CD4-positive, alpha-beta T cell treated with Interferon alpha-2 for 1 hour (primary cell): ENCODE measurements around the gene SPINT2.

Experiments used
- DNase-seq, 2 donors: peaks; one replicate each; pipeline ENCODE4 v3.0.0-alpha.2; 2020 to 2022

Gene SPINT2

DNA sequence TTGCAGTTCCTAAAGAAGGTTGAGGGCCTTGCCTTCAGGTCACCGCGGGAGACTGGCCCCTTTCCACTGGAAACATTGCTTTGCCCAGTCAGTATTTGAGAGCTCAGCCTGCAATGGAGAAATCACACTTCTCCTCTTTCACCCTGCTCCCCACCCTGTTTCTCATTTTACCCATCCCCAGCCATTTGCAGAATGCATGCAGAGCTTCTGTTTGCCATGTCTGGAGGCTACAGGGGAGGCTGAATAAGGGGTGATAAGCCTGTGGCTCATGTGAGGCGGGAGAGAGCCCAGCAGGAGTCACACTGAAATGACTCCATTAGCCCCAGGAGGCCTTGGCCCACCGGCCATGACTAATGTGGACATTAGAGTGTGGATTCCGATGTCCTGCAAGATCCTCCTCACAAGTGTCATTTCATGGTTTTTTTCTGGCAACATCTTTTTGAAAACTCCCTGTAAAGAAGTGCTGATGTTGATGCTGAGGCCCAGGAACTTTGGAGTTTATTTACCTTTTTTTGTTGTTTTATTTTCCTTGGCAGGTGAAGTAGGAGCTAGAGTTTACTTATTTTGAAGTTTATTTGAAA lies 6.3 kb downstream of the SPINT2 start:
- DNase-seq: no peak

DNA sequence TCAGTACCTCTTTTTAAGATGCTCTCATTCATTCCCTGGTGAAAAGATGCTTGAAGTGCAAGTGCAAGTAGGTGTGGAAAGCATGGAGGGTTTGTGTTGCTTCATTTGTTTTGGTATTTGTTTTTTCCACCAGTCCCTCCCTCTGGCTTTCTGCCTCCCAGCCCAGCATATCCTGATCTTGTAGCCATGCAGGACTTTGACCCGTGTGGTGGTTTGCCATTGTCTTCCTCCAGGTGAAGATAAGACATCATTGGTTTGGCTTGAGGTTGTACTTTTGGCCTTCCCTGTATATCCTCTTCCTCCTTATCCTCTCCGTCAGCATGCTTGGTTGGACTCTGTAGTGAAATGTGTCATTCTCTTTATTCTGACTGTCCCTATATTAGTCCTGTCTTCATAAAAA lies 9.1 kb downstream of the SPINT2 start:
- DNase-seq: no peak

GRCh38 chr19:38274739-38275138 lies 10.4 kb downstream of the SPINT2 start:
- DNase-seq: no peak

DNA sequence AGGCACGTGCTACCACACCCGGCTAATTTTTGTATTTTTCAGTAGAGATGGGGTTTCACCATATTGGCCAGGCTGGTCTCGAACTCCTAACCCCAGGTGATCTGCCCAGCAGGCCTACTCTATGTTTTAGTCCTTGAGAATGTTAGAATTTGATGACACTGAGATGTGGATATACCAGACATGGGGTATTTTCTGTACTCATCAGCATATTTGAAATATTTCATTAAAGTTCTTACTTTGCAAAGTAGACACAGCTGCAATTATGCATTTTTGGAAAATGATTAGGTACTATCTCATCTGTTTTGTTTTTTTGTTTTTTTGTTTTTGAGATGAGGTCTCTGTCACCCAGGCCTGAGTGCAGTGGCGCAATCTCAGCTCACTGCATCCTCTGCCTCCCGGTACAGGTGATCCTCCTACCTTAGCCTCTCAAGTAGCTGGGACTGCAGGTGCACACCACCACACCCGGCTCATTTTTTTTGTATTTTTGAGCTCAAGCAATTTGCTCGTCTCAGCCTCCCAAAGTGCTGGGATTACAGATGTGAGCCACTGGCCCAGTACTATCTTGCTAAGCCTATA lies 12.7 kb downstream of the SPINT2 start:
- no peak for DNase-seq

DNA sequence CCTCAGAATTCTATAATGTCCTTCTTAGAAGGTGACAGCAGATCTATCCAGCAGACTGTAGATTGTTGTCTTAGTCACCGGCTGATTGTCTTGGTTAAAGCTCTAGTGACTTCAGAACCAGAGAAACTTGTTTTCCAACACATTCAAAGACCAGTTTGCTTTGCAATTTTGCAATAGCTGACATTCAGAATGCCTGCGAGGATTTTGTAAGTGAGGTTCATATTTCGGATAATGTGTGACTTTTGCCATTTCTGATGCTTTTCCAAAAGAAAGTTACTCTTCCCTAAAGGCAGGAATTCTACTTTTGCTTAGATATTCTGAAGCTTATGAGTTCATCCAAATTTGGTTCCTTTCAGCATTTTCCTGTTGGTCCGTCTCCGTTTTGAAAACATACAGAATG lies 13.2 kb downstream of the SPINT2 start:
- no peak for DNase-seq

DNA sequence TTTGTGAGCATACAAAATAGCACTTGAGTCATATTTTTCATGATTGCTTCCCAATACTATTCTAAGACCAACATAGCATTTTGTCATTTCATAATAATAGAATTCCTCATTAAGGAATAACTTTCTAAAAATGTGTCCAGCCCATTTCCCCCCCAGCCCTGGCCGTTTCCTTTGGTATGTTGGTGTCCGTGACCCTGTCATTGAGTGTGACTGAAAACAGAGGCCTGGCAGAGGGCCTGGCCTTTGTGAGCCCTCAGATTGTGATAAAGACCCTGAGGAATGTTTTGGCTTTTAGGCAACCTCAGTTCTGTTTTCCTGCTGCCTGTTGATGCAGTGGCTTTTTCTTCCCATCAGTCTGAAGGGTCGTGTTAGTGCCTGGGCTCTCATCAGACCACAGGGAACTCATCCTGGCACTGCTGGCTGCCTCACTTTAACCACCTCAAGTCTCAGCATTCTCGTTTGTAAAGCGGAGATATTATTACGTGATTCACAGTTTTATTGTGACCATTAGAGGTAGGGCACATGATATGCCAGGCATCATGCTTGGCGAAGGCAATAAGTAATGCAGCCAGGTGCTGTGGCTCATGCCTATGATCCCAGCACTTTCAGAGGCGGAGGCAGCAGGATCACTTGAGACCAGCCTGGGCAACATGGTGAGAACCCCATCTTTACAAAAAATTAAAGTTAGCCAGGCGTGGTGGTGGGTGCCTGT lies 13.8 kb downstream of the SPINT2 start:
- no peak for DNase-seq

GRCh38 chr19:38278751-38279150 lies 14.4 kb downstream of the SPINT2 start:
- DNase-seq: no peak

- no peak for DNase-seq
These were observed 15.9 kb downstream of the SPINT2 start for GRCh38 chr19:38280030-38280921.

DNA sequence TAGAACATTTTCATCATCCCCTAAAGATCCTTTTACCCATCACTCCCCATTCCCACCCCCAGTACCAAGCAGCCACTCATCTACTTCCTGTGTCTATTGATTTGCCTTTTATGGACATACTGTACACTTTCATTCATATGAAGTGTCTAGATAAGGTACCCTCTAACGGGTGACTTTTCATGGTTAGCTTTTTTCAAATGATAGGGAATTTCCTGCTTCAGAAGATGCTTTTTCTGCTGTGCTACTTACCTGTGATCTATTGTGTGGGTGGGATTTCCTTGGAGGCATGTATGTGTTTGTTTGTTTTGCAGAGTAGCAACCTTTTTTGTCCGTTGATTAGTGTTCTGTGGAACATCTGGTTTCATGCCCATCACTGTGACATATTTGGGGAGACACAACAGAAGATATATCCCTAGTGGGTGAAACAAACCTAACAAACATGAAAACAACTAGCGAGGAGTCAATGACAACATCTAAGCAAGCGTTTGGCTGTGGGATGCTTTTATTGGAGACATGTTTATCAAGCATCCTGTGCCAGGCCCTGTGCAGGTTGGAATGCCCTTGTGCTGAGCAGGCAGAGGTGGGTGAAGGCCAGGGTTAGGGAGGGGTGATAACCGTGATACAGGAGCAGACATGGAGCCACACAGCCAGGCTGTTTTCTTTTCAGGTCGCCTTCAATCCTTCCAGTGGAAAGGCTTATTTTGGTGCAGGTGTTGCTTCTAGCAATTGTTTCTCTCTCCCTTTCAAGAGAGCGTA lies 17.6 kb downstream of the SPINT2 start:
- peak in 1 of 2 donors; percentile 6 for DNase-seq

GRCh38 chr19:38283271-38283670 lies 18.9 kb downstream of the SPINT2 start:
- no peak for DNase-seq

DNA sequence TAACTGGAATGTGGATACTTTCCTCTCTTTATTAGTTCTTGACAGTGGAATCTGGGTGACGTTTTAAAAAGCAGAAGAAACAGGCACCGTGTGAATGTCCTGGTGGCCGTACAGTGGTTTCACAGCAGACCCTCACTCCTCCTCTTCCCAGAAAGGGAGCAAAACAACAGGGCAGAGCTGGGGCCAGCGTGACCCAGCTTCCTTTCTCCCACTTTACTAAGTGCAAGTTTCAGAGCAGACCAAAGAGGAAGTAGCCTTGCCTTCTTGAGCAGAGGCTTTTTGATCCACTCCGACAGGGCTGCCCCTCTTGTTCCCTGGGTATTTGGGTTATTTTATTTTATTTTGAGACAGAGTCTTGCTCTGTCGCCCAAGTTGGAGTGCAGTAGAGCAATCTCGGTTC lies 20.0 kb downstream of the SPINT2 start:
- DNase-seq: peak in 1 of 2 donors; percentile 13

- DNase-seq: no peak
These were observed 21.2 kb downstream of the SPINT2 start for GRCh38 chr19:38285567-38285966.

DNA sequence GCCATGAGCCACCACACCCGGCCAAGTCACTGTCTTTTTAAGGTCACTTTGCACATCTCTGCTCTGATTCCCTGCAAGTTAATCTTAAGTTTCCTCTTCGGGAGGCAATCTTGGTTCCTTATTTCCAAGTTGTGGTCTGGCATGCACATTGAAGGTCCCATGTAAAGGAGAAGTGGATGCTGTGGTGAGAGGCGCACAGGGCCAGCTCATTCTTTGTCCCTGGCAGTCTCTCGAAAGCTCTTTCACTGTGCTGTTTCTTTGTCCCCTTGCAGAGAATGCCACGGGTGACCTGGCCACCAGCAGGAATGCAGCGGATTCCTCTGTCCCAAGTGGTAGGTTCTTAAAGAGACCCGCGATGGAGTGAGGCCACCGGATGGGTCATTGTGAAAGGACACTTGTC lies 23.2 kb downstream of the SPINT2 start:
- peak; percentile 13 to 30 for DNase-seq

DNA sequence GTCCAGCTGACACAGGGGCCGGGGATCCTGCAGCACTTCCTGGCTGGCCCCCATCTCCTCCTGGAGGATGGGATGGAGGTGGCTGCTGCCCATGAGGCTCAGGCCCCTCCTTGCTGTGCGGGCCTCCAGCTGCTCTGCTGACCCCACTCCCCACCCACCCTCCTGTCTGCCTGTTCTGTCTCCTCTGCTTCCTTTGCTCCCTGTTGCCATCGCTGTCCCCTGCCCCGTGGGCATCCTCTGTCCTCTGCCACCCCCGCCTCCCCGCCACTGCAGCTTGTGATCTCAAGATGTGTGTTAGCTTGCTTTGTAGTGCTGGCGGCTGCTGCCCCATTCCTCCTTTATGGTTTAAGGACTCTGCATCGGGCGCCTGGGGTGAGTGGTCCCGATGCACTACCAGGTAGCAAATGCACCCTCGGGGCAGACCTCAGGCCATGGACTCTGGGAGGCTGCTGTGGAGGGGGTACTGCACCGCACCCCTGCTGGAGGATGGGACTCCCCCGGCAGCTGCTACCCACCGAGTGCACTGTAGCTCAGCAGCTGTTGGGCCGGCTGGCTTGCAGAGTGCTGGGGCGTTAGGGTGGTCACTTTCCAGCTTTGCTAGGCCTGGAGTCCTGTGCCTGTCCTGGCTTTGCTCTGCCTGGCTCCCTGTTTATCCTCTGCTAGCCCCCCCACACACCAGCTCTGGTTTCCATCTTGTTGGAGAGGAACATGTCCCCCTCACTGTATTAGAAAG lies 23.9 kb downstream of the SPINT2 start:
- DNase-seq: no peak

- DNase-seq: no peak
These were observed 25.6 kb downstream of the SPINT2 start for GRCh38 chr19:38289955-38290354.

GRCh38 chr19:38290631-38291147 lies 26.3 kb downstream of the SPINT2 start:
- DNase-seq: no peak

- no peak for DNase-seq
These were observed 27.5 kb downstream of the SPINT2 start for GRCh38 chr19:38291855-38292254.

GRCh38 chr19:38293281-38293680 lies 28.9 kb downstream of the SPINT2 start:
- DNase-seq: no peak

GRCh38 chr19:38294090-38294489 lies 29.7 kb downstream of the SPINT2 start:
- DNase-seq: no peak

- no peak for DNase-seq
These were observed 34.7 kb downstream of the SPINT2 start for GRCh38 chr19:38298821-38299680.
